Activated naive CD8-positive, alpha-beta T cell treated with anti-CD3 and anti-CD28 coated beads for 36 hours (primary cell): ENCODE results near the gene MTHFR. TPM values are rescaled to one million over a fixed set of nuclear protein-coding genes. Genes with fewer than 3 reads are reported as not detected.

ENCODE experiments used
- total RNA-seq, 2 experiments: library from RNA; stranded (reverse); gene quantifications; one replicate each; pipeline ENCODE4 v1.2.3, GENCODE V29; 2021

MTHFR gene
- total RNA-seq, 2 experiments from 2014 or later = 11.0 to 12.2 TPM

Other genes with a start within 250 kb of the MTHFR start
- gene FBXO2, start 151.5 kb downstream of the MTHFR start, total RNA-seq = 1 to 10 TPM; 1.5 to 1.7 TPM
- 10 to 100 TPM; 14.4 to 15.9 TPM for gene FBXO44, start 151.1 kb downstream of the MTHFR start, total RNA-seq
- 10 to 100 TPM; 15.5 to 16.8 TPM for gene FBXO6, start 141.8 kb downstream of the MTHFR start, total RNA-seq
- 10 to 100 TPM; 71.9 to 72.1 TPM for gene MAD2L2, start 124.8 kb downstream of the MTHFR start, total RNA-seq
- under 1 TPM; 0.08 to 0.16 TPM for gene DRAXIN, start 114.3 kb downstream of the MTHFR start, total RNA-seq
- 10 to 100 TPM; 10.2 to 11.0 TPM for gene AGTRAP, start 69.8 kb downstream of the MTHFR start, total RNA-seq
- not detected for gene C1orf167, start 43.8 kb downstream of the MTHFR start, total RNA-seq
- gene CLCN6, start 227 bp upstream of the MTHFR start, total RNA-seq = 10 to 100 TPM in 1 of 2 experiments, 1 to 10 TPM in 1; 9.6 to 13.3 TPM
- not detected for gene NPPA, start 41.8 kb upstream of the MTHFR start, total RNA-seq
- not detected for gene NPPB, start 53.0 kb upstream of the MTHFR start, total RNA-seq
- gene KIAA2013, start 120.5 kb upstream of the MTHFR start, total RNA-seq = 10 to 100 TPM; 27.5 to 30.1 TPM
- gene PLOD1, start 128.8 kb upstream of the MTHFR start, total RNA-seq = 10 to 100 TPM; 21.9 to 22.5 TPM
- gene MFN2, start 174.5 kb upstream of the MTHFR start, total RNA-seq = 10 to 100 TPM; 78.1 to 84.2 TPM
- 10 to 100 TPM; 21.0 to 22.2 TPM for gene MIIP, start 213.5 kb upstream of the MTHFR start, total RNA-seq